Measurements from ENCODE around the gene MEN1. TPM values are rescaled to one million over a fixed set of nuclear protein-coding genes. Genes with fewer than 3 reads are reported as not detected.
A peak's percentile ranks its signal among the peaks of the same experiment; 100 is the strongest.

Gene MEN1
- total and polyA plus RNA-seq, 7 donors: 7.2 to 21.2 (median 10.8) TPM

- 75 to 90% (median 80%) methylated on average over 2 of the region's 2 CpGs for WGBS, 3 donors
- peaks cover 69% of the 10 kb centered on the region for H3K4me1 ChIP-seq
- no peak for TF ChIP-seq CTCF (IDR thresholded peaks at IDR 0.05)
- intact Hi-C loops (cut with DNase I): no loop called here
- H3K9me3 ChIP-seq: no peaks in the 10 kb centered on the region
- peaks cover 48 to 100% of the 10 kb centered on the region in 2 donors for H3K36me3 ChIP-seq (ENCODE audit: insufficient read depth in 1 of 2, low read depth in 1 of 2)
- H3K4me3 ChIP-seq: no peak overlapping the region
- peak overlapping the region; percentile 44 for H3K27ac ChIP-seq
- DNase-seq: no peak
- no peaks in the 10 kb centered on the region for H3K27me3 ChIP-seq (ENCODE audit: insufficient read depth in 3 of 3, low read length in 2 of 3)
- no peak for ATAC-seq
These were observed 38.5 kb downstream of the MEN1 start for GRCh38 chr11:64771861-64772260.

GRCh38 chr11:64770120-64770519 lies 40.2 kb downstream of the MEN1 start:
- intact Hi-C loops (cut with DNase I): no loop called here
- ATAC-seq (no peak), DNase-seq (peak in 1 of 2 donors; percentile 40)
- H3K36me3 ChIP-seq (ENCODE audit: insufficient read depth in 1 of 2, low read depth in 1 of 2): peaks cover 42 to 100% of the 10 kb centered on the region in 2 donors
- H3K9me3 ChIP-seq: no peaks in the 10 kb centered on the region
- H3K27ac ChIP-seq: no peak overlapping the region
- WGBS, 3 donors: 89 to 93% (median 91%) methylated on average over 12 of the region's 12 CpGs
- H3K27me3 ChIP-seq (ENCODE audit: insufficient read depth in 3 of 3, low read length in 2 of 3): no peaks in the 10 kb centered on the region
- H3K4me1 ChIP-seq: peaks cover 57% of the 10 kb centered on the region
- no peak for TF ChIP-seq CTCF (IDR thresholded peaks at IDR 0.05)
- no peak overlapping the region for H3K4me3 ChIP-seq

- no peak for TF ChIP-seq CTCF (IDR thresholded peaks at IDR 0.05)
- Histone ChIP-seq H3K4me3 (no peak overlapping the region), H3K4me1 (peaks cover 57% of the 10 kb centered on the region), H3K27ac (no peak overlapping the region), H3K36me3 (ENCODE audit: insufficient read depth in 1 of 2, low read depth in 1 of 2) (peaks cover 45 to 100% of the 10 kb centered on the region in 2 donors), H3K27me3 (ENCODE audit: insufficient read depth in 3 of 3, low read length in 2 of 3) (no peaks in the 10 kb centered on the region), H3K9me3 (no peaks in the 10 kb centered on the region)
- DNase-seq (no peak), ATAC-seq (no peak)
- 75 to 81% (median 81%) methylated on average over 6 of the region's 6 CpGs for WGBS, 3 donors
- intact Hi-C loops (cut with DNase I): no loop called here
These were observed 41.1 kb downstream of the MEN1 start for GRCh38 chr11:64769283-64769682.

- H3K9me3 ChIP-seq: no peaks in the 10 kb centered on the region
- peaks cover 57% of the 10 kb centered on the region for H3K4me1 ChIP-seq
- intact Hi-C loops (cut with DNase I): no loop called here
- no peak for TF ChIP-seq CTCF (IDR thresholded peaks at IDR 0.05)
- no peak overlapping the region for H3K4me3 ChIP-seq
- H3K27ac ChIP-seq: no peak overlapping the region
- 86 to 92% (median 91%) methylated on average over 6 of the region's 6 CpGs for WGBS, 3 donors
- H3K36me3 ChIP-seq (ENCODE audit: insufficient read depth in 1 of 2, low read depth in 1 of 2): peaks cover 40 to 100% of the 10 kb centered on the region in 2 donors
- no peak for ATAC-seq
- no peak for DNase-seq
- H3K27me3 ChIP-seq (ENCODE audit: insufficient read depth in 3 of 3, low read length in 2 of 3): no peaks in the 10 kb centered on the region
These were observed 42.1 kb downstream of the MEN1 start for GRCh38 chr11:64768300-64768694.
